ENCODE results near the gene CPNE1.

GRCh38 chr20:35597186-35597585, 67.5 kb downstream of the CPNE1 start:
- no peak for TF ChIP-seq CTCF (IDR thresholded peaks at IDR 0.05)
- no peak for TF ChIP-seq POLR2A (IDR thresholded peaks at IDR 0.05)

Data from Peyer's patch (tissue), 4 donors.